ENCODE data around the gene TRPV6.

The TRPV6 gene

DNA sequence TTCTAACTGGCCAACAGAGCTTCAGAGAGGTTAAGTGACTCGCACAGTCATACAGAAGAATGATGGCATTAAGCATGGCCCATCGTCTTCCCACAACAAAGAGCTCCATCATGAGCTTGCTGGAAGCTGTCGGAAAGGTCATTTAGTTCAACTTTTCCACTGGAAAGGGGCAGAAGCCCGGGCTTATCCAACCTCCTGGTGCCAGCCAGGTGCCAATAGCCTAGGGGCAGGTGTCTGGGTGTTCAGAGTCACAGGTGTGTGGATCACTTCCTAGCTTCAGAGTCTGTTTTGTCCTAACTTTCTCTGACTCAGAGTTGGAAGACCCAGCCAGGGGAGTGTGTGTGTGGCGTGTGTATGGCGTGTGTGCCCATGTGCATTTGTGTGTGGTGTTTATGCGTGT lies 1.3 kb upstream of the TRPV6 start:
- in situ Hi-C loops (cut with MboI; ENCODE audit: low sequenced_read_pairs) = no loop called here

DNA sequence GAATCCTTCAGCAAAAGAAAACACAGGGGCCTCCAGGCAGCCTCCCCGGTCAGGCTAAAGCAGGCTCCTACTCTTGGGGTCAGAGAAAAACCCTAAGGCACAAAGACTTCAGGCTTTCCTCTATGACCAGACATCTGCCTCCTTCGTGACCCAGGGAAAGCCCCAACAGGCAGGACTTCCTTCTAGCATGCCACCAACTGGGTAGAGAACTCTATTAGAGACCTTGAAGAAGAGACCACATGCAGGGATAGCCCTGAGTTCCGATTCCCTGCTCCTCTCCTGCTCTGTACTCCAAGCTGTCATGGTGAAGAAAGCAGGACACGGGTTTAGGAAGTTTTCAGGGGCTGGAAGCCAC lies 1.3 kb downstream of the TRPV6 start:
- in situ Hi-C loops (cut with MboI; ENCODE audit: low sequenced_read_pairs) = no loop called here

DNA sequence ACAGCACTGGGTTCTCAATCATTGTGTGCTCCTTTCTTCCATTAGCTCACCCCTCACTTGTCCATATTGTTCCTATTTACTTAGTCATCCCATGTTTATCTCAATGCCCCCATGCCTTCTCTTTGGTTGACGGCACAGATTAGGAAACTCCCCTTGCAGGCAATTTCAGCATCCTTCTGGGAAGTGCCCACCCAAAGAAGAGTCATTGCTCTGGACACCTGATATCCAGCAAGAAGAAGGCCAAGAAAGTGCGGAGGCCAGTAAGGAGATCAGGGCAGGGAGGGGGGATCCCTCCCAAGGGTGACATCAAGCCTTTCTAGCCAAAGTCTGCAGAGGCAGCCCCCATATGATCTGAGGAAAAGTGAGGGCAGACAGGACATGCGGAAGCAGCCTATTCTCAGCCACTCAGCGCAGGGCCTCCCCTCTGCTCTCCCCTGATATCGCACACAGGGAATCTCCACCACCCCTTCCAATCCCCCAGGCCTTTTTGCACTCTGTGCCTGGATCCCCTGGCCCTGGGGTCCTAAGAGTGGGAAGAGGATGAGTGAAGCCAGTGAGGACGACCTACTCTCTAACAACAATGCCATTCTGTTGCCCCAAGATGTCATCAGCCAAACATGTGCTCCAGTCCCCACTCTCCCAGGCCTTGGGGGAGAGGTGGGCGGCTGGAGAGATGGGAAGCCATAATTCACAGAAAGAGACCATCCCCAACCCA lies 1.8 kb downstream of the TRPV6 start:
- in situ Hi-C loops (cut with MboI; ENCODE audit: low sequenced_read_pairs) = no loop called here

DNA sequence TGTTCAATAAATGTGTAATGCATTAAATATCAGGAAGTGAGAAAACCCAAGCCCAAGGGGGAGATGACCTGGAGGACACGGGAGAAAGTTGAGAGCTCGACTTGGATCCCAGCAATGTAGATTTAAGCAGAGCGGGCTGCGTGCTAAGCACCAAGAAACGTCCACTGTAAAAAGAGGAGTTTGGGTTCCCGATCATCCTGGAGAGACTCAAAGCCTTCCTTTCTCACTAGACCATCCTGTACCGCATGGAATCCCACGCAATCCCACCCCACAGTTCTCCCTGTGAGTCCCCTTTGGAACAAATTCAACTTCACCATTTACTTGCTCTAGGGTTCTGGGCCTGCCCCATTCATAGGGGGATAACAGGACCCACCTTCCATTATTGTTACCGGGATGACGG lies 2.4 kb downstream of the TRPV6 start:
- in situ Hi-C loops (cut with MboI; ENCODE audit: low sequenced_read_pairs) = no loop called here

DNA sequence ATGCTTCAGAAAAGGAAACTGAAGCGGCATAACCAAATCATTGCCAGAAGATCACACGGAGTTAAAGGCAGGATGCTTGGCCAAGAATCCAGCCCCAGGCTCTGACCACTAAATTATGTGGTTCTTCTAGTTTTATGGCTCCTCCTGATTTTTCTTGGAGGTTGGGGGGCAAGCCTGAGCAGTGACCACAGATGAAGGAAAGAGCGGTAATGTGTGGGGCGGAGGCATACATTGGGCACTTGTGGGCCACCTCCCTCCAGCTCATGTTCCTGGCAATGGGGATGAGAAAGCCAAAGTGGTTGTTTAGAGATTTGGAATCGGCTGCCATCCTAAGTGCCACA lies 3.2 kb downstream of the TRPV6 start:
- in situ Hi-C loops (cut with MboI; ENCODE audit: low sequenced_read_pairs) = no loop called here

DNA sequence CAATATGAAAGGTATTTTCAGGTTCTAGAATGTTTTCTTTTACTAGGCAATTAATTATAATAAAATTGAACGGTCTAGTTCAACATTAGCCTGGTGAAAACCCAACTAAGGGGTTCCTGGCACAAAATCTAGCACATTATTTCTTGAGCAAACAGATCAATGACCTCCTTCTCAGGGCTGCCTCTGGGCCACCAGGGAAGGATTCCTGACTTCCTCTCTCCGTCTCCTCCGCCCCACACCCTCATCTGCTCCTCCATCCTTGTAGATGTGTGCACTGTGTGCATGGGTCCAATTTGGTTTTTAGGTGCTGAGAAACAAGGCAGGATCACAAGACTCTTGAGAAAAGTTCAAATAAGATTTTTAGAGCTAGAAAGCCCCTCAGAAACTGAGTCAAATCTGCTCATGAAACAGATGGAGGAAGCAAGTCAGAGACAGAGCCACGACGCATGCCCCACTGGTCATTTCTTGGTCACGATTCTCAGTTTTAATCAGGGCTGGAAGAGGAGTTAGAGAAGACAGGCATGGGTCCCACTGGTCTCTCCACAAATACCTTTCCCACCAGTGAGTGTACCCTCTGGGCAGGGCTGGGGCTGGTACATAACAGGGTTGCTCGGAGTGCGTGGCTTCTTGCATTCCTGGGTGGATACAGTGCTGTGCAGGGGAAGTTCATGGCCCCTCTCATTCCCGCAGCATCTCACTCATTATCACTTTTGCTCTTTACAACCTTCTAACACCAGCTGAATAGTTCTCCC lies 3.8 kb downstream of the TRPV6 start:
- in situ Hi-C loops (cut with MboI; ENCODE audit: low sequenced_read_pairs) = no loop called here

DNA sequence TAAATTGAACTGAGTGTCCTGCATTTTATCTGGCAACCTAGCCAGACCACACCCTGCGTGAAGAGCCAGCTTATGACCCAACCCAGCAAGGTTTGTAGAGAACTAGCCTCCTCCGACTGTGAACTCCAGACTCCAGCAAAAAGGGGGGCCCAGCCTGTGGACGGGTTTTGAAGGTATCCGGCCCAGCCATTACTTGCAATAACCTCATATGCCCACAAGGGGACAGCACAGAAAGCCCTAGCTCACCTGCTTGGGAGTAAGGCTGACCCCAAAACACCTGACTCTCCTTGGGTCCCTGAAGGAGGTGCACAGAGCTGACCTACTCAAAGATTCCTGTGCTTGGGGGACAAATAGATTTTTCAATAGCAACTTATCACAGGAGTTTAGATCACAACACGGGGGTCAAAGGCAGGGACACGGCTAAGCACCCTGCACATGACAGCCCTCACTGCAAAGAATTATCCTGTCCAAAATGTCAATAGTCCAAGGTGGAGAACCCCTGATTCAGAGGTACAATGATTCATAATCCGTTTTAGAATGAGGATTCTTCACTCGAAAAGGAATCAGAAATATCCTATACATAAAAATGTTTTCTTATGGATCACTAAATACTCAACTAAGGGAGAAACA lies 4.6 kb downstream of the TRPV6 start:
- in situ Hi-C loops (cut with MboI; ENCODE audit: low sequenced_read_pairs) = no loop called here

DNA sequence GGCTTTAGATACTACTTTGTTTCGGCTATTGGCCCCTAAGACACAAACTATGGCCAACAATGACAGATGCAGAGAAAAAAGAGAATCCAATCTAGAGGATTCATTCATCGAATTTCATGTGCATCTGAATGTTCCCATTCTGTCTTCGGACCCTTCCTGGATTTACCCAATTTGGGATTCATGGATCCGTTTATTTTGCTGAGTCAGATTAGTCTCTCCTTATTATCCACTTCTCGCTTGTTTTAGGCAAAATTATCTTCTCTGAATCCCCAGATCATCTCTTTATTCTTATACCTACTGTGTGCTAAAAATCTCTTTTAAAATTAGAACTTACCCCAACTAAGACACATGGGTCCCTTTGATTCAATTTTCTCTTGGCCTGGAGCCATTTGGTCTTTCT lies 6.5 kb downstream of the TRPV6 start:
- in situ Hi-C loops (cut with MboI; ENCODE audit: low sequenced_read_pairs) = loop anchor here (10.0 kb wide), 2 partner anchors 126 to 336 kb away; no protein-coding TSS in a partner anchor

DNA sequence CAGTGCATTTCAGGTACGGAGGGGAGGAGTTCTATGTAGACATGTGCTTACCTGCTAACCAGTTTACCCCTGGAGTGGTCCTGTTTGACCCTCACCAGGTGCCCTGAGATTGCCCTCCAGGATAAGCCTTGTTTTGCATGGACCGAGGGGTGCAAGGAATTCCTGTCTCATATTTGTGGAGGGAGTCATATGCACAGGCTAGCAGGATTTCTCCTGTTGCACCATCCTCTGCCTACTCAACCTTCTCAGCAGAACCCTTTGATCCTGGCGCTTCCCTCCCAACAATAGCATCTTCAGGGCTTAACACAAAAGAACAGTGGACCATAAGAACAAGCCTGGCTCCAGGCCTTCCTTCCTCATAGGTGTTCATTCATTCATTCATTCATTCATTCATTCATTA lies 7.2 kb downstream of the TRPV6 start:
- in situ Hi-C loops (cut with MboI; ENCODE audit: low sequenced_read_pairs) = loop anchor here (10.0 kb wide), 2 partner anchors 126 to 336 kb away; no protein-coding TSS in a partner anchor

DNA sequence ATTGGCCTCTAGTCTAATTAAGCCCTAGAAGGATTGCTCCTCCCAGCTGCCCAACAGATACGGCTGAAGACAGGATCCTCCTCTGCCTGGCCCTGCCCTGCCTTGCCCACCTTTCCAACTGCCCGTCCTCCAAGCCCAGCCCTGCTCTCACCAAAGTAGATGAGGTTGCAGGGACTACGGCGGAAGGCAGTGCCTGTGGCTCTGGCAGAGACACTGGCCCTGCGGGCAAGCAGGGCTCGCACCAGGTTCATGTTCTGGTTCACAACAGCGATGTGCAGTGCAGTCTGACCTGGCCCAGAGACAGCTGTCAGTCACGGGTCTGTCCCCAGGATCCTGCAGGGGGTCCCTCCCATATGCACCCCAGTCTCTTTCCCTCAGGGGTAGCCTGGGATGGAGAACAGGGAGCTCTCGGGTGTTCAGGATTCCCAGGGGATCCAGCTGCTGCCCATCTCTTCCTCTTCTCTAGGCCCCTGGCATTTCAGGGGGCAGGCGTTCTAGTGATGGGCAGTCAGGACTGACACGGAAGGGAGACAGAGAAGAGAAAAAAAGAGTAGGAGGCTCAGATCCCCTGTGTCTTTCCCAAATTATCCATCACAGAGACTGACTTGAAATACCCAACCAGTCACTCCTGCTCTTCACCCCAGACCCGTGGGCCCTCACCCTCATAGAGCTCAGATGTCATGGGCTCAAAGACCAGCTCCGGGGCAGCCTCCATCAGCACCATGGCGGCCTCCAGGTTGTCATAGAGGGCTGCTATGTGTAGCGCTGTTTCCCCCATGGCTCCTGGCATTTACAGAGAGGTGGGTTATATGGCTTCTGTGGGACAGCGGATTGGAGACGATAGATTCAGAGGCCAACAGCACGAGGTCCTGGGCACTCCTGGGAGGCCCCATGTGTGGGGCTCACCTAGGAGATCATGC lies 8.3 kb downstream of the TRPV6 start:
- in situ Hi-C loops (cut with MboI; ENCODE audit: low sequenced_read_pairs) = loop anchor here (10.0 kb wide), 2 partner anchors 128 to 338 kb away; no protein-coding TSS in a partner anchor

DNA sequence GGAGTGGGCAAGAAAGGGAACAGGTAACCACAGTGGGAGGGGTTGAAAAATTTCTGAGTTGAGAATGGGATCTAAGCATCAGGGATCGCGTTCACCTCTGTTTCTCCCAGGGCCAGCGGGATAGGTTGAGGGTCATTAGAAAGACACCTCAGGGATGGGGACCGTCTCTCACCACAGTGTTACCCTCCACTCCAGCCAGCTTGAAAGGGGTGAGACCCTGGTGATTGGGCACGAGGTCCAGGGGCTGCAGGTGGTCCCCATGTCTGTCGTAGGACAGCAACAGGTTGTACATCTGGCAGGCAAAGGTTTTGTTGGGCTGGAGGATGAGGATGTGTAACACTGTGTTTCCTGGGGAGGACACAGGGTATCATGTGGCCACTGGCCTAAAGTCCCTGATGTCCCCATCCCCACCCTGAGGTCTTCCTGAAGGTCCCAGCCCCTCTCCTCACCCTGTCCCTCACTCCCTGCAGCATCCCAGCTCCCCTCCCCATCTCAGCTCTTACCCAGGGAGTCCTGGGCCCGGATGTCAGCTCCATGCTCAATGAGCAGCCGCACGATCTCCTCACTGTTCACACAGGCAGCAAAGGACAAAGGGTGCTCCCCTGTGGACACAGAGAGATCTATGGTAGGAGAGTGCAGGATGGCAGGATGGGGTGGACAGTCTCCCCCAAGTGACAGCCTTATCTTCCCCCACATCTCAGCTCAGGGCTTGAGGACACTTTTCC lies 9.1 kb downstream of the TRPV6 start:
- in situ Hi-C loops (cut with MboI; ENCODE audit: low sequenced_read_pairs) = loop anchor here (10.0 kb wide), 2 partner anchors 128 to 338 kb away; no protein-coding TSS in a partner anchor

DNA sequence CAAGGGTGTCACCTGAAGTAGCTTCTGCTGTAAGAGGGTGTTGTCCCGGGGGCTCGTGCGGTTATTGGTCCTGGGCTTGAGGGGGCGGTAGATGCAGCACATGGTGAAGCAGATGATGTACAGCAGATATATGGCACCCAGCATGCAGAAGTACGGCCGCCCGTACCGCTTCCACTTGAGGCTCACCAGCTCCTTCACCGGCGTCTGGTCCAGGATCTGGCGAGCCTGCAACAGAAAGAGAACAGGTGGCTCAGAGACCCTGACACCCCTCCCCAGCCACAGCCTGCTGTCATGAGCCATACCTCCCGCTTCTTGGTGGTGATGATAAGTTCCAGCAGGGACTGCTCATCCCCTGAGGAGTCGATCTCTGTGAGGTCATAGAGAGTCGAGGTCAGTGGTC lies 10.1 kb downstream of the TRPV6 start:
- in situ Hi-C loops (cut with MboI; ENCODE audit: low sequenced_read_pairs) = loop anchor here (10.0 kb wide), 2 partner anchors 129 to 339 kb away; no protein-coding TSS in a partner anchor

DNA sequence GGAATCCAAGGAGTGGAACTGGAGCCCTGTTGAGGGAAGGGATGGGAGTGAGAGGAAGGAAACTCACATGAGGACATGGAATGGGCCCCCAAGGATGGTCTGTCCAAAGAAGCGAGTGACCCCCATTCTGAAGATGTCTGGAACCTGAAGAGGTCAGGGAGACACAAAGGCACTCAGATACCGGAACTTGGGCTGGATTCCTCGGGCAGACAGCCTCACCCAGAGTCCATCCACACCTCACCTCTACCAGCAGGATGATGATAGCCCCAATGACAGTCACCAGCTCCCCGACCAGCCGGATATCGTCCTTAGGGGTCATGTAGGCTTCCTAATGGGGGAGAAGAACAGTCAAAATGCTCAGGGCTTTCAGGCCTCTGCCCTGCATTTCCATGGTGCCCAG lies 10.7 kb downstream of the TRPV6 start:
- in situ Hi-C loops (cut with MboI; ENCODE audit: low sequenced_read_pairs) = loop anchor here (10.0 to 25.0 kb wide), 3 partner anchors 87 to 340 kb away; partner anchors contain the start of gene KEL

DNA sequence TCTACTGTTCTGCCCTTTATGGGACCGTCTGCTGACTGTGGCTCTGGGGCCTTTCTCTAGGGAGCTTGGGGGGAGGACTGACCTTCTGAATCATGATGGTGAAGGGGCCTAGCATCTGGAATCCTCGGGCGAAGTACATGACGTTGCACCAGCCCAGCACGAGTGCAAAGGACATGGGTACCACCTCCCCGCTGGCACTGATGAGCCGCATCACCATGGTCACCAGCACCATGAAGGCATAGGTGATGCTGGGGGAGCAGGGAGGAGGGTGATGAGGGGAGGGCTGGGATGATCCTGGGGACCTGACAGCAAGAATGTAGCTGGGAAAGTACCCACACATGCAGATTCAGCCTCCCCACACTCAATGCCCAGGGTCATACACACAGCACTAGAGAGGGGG lies 11.1 kb downstream of the TRPV6 start:
- in situ Hi-C loops (cut with MboI; ENCODE audit: low sequenced_read_pairs) = loop anchor here (10.0 to 25.0 kb wide), 3 partner anchors 88 to 340 kb away; partner anchors contain the start of gene KEL

DNA sequence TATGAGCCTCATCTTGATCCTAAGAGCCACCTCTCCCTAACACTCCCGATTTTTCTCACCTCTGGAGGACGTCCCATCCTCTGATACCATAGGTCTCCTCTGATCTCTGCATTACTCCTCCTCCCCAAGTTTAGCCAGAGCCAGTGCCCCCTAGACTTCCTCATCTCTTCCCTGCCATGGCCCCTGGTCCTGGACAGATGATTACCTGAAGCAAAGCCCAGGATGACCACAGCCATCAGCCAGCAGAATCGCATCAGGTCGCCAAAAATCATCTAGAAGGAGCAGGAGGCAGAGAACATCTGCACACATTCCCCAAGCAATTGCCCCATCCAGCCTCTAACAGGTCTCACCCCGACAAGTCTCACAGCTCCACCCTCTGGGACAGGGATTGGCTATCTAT lies 11.7 kb downstream of the TRPV6 start:
- in situ Hi-C loops (cut with MboI; ENCODE audit: low sequenced_read_pairs) = loop anchor here (10.0 to 25.0 kb wide), 3 partner anchors 88 to 341 kb away; partner anchors contain the start of gene KEL

DNA sequence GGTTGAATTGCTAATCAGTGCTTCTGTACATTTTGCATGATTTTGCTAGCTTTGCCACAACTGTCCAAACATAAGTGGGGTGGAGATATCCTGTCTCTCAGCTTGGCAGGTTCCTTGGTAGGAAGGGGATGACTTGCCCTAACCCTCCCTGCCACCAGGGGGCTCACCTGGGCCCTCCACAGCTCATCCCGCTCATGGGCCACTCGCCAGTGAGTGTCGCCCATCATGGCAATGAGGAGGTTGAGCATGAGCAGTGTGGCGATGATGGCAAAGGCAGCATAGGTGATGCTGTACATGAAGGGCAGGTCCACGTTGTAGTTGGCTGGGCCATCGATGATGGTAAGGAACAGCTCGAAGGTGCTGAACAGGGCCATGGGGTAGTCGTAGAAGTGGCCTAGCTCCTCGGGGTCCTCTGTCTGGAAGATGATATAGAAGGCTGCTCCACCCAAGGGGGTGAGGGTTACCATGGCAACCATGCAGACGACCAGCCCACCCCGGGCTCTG lies 12.2 kb downstream of the TRPV6 start:
- in situ Hi-C loops (cut with MboI; ENCODE audit: low sequenced_read_pairs) = loop anchor here (10.0 to 25.0 kb wide), 3 partner anchors 89 to 341 kb away; partner anchors contain the start of gene KEL

DNA sequence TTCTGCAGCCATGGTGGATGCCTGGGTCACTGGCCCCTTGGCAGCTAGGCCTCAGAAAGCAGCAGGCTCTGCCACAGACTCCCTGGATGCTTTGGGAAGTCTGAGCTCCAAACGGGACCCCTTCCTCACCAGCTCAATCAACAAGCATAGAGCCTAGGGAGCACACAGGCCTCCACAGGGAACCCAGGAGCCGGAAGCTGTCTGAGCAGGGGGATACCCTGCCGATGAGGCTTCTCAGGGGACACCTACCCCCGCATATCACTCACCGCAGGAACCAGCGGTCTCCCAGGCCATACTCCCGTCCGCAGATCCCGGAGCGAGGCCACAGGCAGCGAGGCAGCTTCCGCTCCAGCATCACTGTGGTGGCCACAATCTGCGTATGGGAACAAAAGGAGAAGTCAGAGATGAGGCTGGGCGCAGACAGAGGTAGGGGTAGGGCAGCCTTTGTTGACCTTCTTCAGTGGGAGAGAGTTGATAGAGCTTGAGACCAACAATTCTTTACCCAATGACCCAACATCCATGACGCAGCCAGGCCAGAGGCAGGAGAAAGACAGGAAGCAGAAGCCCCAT lies 13.4 kb downstream of the TRPV6 start:
- in situ Hi-C loops (cut with MboI; ENCODE audit: low sequenced_read_pairs) = loop anchor here (10.0 to 25.0 kb wide), 3 partner anchors 90 to 343 kb away; partner anchors contain the start of gene KEL

DNA sequence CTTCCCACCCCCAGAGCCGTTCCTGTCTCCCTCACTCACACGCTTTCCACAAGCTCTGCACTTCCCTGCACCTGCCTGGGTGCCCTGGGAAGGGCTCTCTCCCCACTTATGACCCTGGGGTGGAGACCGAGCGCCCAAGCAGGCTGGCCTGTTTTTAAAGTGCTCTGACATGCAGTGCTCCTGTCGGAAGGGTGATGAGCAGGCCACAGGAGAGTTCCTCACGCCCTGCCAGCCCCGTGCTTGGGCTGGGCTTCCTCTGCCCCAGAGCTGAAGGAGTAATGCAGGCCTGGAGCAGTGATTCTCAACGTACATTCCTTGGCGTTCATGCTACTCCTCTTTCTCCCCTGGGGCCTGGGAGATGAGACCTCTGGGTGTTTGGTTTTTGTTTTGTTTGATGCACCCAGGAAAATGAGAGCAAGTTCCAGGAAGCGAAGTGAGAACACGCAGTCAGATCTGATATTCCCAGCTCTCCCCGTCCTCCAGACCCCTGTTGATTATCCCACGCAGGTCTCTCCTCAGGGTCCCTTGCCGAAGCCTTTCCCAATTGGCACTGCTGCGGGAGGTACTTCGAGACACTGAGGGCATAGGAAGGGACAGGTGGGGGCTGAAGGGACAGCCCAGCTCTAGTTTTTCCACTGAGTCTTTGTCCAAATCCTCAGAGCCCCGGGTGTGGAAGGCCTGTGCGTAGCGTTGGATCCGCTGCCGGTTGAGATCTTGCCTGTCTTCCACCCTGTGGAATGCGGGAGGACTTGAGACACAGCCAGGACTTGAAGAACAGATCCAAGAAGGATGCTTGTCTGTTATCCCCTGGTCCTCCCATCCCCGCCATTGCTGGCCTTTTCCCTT lies 14.1 kb downstream of the TRPV6 start:
- in situ Hi-C loops (cut with MboI; ENCODE audit: low sequenced_read_pairs) = loop anchor here (10.0 to 25.0 kb wide), 3 partner anchors 91 to 343 kb away; partner anchors contain the start of gene KEL

All from HL-60/S4 (cell line).